Measurements from ENCODE around the gene KLK12.

Gene KLK12

DNA sequence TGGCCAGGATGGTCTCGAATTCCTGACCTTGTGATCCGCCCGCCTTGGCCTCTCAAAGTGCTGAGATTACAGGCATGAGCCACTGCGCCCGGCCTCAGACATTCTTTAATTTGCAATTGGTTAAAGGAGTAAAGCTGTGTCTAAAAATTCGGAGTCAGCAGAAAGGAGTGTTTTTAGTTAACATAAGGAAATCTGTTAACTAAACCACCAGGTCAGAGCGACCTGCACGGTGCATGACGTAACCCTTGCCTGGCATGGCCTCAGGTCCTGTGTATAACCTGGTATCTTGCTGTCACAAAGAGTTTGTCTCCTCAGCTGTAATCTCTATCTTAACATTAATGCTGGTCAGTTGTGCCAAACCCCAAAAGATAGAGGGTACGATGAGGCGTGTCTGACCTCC is 9.5 kb upstream of the KLK12 start:
- no peak for DNase-seq

DNA sequence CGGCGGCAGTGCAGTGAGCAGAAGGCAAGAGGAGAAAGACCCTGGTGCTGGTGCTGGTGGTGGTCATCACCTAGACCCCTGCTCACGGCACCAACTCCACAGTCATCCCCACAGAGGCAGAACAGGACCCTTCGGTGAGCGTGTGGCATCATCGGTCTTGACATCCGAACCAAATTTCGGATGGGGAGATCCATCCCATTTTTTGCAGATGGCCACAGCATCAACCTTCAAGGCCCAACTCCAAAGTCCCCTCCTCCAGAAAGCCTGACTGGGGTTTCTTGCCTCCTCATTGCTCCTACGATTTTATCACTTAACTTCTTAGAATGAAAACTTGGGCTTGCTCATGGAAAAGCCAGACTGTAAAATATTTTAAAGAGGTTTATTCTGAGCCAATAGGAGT is 8.7 kb upstream of the KLK12 start:
- no peak for DNase-seq

DNA sequence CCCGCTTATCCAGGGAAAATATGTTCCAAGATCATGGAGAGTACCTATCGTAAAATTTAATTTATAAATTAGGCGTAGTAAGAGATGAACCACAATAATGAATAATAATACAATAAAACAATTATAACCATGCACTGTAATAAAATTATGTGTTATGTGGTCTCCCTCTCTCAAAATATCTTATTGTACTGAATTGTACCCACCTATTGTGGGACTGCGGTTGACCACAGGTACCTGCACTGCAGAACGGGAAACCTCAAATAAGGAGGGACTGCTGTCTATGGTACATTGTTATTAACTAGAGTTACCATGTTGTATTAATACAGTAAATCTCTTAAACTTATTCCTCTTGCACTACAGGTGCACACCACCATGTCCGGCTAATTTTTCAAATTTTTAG is 5.3 kb upstream of the KLK12 start:
- no peak for DNase-seq

DNA sequence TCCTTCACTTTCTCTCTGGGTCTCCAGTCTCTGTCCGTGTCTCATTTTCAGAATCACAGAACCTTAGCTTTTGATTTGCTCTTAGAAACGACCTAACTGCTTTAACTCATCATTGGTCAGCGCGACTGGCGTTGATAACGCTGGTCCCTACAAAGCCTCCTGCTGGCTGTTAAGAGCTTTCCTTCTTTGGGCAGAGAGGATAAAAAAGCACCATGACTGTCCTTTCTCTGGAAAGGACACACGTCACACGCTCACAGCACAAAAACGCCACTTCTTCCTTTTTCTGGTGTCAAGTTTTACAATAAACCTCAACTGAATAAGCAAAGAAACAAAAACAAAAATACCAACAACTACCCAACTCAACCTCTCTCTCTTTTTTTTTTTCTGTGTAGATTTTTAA is 1.7 kb upstream of the KLK12 start:
- DNase-seq = no peak

DNA sequence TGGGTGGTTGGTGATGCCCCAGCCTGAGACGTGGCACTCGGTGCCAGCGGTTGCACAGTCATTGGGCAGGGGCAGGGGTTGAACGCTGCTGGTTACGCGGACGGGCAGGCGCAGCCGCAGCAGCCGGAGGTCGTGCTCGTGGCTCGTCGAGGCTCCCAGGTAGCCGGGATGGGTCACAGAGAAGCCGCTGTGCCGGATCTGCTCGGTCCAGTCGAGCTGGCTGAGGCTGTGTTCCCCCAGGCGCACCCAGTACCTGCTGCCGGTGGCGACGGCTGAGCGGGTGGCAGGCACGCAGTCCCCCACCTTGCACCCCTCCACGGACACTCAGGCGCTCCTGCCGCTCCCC is 2.9 kb downstream of the KLK12 start:
- DNase-seq = no peak

DNA sequence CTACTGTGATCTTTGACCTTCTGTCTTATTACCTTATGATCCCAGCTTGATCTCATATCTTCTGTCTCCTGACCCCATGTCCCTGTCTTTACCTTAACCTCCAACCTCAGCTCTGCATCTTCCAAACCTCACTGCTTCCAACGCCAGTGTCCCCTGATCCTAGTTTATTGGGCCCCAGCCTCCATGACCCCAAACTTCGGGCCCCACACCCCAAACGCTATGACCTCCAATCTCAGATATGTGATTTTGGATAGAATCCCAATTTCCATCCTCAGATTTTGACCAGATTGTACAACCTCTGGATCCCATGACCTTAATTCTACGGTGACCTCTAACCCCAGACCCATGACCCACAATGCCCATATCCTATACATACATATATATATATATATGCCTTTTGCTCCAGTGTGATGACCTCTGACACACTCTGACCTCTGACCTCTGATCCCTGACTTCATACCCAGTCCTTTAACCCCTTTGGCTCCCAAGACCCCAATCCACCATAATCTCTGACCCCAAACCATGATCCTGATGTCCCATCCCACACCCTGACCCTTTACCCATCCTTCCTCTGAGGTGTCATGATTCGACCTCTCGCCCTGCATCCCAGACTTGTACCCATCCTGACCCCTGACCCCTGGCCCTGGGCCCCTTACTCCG is 3.5 kb downstream of the KLK12 start:
- DNase-seq = no peak

DNA sequence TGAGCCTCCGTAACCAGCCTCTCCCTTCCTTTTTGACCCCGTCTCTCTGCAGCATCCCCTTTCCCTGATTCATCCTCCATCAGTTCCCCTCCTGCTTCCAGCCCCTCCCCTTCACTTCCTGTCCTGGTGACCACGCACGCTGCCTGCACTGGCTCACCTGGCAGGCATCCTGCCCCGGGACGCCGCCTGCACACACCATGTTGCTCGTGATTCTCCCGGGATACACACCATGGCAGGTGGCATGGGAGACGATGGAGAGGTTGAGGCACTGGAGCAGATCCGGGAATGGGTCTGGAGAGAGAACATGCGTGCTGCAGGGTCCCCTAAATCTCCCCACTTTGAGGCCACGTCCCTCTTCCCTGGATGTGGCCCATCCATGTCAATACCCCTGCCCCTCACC is 4.2 kb downstream of the KLK12 start:
- no peak for DNase-seq

DNA sequence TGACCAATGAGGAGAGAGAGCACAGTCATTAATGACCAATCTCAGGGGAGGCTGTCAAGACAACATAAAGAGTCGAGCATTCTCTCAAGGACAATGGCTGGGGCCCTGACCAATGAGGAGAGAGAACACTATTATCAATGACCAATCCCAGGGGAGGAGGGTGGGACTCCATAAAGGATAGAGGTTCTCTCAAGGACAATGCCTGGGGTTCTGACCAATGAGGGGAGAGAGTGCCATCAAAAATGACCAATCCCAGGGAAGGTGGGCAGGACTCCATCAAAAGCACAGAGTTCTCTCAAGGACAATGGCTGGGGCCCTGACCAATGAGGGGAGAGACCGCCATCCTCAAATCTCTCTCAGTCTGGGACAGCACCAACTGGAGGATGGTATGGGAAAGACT is 5.1 kb downstream of the KLK12 start:
- no peak for DNase-seq

DNA sequence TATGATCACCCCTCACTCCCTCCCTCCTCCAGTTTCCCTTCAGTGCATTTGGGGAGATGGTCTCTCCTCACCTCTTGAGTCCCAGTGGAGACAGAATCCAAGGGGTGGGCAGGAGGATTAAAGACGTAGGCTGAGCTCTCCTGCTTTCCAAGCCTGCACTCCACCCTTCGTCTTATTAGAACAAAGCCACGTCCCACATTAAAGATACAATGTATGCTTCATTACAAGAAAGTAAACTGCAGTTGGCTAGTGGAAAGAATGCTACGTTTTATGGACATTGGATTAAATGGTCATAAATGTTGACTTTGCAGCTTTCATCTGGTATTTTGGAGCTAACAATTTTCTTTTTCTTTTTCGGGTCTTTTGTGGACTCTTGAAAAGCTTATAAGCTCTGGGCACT is 6.9 kb downstream of the KLK12 start:
- DNase-seq = no peak

DNA sequence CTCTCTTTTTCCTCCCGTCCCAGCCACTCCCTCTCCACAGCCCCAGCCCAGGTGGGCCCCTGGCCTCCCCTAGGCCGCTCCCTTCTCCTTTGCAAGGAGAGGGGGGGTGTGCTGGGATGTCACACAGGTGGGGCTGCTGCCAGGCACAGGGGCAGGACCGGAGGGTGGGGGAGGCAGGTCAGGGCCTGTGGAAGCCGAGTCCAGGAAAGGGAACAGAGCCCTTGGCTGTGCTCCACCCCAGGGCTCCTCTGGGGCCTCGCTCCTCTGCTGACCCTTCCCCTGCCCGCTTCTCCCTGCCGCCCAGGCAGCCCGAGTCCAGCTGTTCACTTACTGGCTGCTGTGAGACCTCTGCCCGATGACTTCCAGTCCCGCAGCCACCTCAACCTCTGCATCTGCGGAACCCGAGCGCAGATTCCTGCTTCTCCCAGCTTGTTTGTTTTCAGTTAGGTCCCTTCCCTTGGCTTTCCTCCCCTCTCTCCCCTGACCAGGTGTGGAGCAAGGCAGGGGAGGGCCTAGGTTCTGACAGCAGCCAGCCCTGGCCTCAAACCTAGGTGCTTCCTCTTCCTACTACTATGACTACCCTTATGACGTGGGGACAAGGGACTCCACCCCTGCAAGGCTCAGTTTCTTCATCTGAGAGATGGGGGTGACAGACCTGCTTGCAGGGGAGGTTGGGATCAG is 7.5 kb downstream of the KLK12 start:
- no peak for DNase-seq

DNA sequence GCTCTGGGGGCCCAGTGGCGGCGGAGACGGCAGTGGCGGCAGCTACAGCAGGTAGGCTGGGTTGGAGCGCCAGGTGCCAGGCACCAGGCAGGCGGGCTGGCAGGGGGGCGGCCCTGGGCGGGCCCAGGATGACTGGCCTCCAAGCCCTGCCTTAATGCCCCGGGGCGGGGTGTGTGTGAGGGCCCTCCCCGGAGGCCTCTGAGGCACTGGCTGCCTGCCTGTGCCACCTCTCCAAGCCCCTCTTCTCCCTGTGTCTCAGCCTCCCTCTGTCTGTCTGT is 8.3 kb downstream of the KLK12 start, which contains the start of gene KLK11:
Gene KLK11, minus strand, starts transcription at position 63 of the 278 bp plus-strand sequence. CDS start 985 bp downstream, outside the sequence.
- DNase-seq = no peak

DNA sequence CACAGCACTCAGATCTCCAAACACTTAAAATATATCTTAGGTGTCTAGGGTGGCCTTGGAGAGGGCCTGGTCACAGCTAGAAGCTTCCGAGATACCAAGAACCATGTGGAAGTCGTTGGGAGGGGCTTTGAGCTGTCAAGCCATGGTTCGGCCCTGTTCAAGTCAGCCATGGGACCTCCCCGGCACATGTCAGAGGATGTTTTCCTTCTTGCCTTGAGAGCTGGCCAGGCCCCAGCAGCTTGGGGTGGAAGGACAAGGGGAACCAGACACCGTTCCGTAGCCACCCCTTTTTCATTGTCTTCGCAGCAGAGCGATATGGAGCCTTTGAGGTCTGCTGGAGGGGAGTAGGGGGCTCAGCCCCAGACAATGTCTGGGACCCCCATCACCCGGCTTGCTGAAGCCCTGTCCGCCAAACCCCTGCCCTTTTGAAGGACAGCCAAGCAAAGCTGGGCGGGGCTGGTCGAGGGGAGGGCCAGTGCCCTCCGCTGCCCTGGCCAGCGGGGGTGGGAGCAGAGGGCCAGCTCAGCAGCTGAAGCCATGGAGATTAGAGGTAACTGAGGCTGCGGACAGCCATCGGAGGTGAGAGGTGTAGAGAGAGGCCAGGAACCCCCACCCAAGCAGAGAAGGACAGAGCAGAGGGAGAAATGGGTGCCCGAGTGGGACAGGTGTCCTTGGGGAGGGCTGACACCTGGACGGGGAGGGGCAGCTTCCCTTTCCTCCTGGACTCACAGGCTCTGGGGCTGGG is 8.8 kb downstream of the KLK12 start:
- DNase-seq = no peak

DNA sequence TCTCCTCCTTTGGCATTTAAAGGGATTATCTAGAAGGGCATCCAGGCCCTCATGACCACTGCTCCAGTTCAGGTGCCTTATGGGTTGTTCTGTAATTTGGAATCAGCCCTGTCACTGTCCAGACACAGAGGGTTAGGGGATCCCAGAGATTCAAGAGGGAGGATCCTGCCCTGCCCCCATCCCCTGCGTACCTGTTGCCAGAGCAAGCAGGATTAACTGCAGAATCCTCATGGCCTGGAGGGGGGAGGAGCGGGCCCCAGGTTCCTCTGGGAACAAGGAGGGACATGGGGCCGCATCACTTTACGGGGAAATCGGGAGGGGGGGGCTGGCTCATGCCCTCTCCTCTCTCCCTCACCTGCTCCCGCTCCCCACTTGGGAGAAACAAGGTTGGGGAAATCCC is 9.4 kb downstream of the KLK12 start:
- no peak for DNase-seq

DNA sequence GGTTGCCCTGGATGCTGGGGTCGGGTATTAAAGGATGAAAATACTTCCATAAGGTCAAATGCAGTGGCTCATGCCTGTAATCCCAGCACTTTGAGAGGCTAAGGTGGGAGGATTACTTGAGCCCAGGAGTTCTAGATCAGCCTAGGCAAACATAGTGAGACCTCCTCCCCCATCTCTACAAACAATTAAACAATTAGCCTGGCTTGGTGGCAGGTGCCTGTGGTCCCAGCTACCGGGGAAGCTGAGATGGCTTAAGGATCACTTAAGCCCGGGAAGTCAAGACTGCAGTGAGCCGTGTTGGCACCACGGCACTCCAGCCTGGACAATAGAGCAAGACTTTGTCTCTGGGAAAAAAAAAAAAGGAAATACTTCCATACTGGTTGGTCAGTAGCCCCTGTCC is 9.9 kb downstream of the KLK12 start:
- DNase-seq = no peak

DNA sequence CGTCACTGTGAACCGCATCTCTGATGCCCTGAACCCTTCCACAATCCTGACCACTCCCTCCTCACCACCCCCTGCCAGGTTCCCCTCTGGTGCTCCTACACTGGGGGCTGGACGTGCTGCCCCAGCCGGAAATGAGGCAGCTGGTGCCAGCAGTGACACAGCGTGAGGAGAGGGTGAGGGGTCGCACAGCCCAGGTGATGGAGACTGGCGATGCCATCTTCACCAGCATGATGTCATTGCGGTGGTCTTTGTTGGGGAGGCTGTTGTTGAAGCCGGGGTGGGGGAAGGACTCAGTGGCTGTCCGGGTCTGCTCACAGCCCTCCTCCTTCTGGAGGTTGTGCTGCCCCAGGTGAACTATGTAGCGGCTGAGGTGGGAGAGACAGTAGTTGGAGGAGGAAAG is 10.9 kb downstream of the KLK12 start:
- no peak for DNase-seq

DNA sequence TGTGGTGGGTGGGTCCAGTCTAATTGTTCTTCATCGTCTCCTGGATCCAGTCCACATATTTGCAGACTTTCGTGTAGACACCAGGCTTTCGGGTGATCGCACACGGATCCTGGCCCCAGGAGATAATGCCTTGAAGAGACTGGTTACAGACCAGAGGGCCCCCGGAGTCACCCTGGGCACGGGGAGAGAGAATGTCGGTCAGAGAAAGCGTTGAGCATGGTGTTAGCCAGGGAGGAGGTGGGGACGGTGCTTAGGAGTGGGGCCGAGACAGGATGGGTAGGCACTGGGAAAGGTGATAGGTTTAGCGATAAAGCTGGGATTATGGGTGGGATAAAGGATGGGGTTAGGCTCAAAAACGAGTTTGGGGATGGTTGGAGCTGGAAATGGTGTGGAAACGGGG is 12.3 kb downstream of the KLK12 start:
- DNase-seq = no peak

DNA sequence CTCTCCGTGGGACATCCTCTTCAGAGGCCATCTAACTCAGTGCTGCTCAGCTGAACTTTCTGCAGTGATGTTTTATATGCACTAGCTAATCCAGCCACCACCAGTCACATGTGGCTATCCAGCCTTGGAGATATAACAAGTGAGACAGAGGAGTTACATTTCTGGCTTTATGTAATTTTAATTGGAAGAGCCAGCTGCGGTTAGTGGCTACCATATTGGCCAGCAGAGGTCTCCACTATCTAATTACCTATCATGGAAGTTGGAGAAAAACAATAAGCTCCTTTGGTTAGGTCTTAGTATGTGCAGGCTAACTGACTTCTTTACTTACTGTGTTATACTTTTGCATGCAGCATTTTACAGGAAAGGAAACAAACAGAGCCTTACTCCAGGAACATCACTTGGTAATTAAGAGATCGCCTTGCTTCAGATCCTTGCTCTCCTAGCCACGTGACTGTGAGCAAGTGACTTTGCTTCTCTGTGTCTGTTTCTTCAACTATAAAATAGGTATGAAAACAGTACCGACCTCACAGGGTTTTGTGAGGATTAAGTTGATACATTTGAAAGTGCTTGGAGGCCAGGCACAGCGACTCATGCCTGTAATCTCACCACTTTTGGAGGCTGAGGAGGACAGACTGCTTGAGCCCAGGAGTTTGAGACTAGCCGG is 13.7 kb downstream of the KLK12 start:
- no peak for DNase-seq

DNA sequence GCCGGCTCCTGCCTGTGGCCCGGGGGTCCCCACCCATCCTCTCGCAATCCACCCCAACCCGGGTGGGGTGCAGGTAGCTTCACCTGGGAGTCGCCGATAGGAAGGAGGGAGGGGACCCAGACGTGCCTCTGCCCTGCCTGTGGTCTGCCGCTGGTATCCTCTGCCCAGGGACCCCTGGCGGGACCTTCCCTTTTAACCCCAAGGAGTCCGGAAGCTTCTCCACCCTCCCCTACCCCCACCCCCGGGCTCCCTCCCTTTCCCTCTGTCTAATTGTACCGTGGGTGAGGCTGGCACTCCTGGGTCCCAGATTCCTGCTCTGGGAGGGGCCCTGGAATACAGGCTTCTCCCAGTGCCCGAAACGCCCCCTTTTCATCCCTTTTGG is 15.3 kb downstream of the KLK12 start, which contains the start of gene KLK10:
Gene KLK10, minus strand, starts transcription at position 166 of the 382 bp plus-strand sequence. CDS start 579 bp downstream, outside the sequence.
- DNase-seq = no peak

DNA sequence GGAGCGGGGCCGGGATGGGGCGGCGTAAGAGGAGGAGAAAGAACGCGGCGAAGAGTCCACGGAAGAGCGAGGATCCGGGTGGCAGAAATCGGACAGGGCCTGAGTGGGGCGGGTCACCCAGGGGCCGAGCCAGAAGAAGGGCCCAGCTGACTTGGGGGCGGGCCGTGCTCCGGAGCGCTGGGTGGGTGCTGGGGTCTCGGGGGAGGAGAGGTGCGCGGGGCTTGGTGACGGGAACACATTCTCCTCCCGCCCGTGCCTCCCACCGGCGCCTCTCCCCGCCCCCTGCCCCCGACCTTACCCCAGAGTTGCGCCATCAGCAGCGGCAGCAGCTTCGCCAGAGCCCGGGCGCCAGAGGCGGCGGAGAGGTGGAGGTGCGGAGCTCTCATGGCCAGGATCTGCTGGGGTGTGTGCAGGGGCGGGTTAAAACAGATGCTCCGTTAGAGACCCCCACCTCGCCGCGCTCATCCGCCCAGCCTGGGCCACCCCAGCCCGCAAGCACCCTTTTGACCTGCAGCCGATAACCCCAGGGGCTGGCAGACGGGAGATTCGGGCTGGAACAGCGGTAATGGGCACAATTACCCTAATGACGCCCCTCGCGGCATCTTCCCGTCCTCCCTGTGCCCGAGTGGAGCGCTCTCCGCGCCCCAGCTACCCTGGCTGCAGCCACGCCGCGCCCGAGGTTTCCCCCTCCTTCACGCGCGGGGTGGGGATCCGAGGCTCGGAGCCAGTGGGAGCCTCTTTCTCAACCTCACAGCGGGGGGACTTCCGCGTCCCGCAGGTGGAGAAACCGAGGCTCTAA is 15.9 kb downstream of the KLK12 start:
- DNase-seq = no peak

DNA sequence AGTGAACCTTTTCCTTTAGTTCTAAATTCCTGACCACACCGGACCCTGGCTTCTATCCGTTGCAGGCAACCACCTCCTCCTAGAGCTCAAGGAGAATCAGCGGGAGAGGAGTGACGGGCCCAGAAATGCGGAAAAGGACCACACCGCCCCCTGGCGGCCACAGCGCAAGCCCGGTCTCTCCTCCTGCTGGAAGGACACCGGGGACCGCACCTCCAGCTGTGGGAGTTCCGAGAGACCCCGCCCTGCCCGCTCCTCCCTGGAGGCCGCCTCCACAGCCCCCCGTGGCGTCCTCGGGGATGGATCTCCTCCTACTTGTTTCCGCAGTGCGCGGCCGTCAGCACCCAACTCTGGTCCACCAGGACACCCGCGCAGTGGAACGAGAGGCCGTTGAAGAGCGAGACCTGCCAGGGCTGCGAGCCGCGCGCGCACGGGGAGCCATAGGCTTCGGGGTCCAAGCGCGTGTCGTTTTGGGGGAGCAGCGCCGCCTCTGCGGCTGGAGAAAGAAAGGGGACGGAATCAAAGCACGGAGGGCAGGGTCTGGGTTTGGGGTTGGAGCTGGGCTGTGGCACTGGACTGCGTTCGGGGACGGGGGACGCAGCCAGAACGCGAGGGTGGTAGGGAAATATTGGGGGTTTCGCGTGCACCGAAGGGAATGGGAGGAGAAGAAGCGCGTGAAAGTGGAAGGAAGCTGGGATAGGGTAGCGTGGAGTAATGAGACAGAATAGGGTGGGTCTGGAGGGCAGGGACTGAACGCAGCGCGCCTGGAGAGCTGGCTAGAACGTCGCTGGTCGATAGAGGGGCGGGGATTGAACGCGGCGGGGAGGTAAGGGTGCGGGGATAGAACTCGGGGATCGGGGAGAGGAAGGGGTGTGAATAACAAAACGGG is 17.8 kb downstream of the KLK12 start:
- peak; percentile 42 for DNase-seq

DNA sequence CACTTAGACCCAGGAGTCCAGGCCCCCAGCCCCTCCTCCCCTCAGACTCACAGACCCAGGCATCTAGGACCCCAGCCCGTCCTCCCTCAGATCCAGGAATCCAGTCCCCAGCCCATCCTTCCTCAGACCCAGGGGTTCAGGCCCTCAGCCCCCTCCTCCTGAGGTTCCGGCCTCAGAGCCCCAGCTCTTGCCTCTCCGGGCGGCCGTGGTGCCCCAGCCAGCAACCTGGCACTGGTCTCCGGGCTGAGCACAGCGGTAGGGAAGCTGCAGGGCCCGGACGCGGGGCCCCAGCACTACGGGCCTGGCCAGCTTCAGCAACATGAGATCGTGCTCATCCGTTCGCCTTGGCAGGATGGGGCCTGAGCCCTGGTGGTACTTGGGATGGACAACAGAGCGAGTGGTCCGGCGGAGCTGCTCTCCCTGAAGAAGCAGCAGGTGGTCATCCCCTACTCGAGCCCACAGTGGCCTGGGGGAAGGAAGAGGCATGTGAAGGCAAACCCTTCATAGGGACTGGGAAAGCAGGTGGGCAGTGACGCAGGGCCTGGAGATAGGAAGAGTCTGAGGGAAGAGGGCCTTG is 19.0 kb downstream of the KLK12 start:
- DNase-seq = no peak

DNA sequence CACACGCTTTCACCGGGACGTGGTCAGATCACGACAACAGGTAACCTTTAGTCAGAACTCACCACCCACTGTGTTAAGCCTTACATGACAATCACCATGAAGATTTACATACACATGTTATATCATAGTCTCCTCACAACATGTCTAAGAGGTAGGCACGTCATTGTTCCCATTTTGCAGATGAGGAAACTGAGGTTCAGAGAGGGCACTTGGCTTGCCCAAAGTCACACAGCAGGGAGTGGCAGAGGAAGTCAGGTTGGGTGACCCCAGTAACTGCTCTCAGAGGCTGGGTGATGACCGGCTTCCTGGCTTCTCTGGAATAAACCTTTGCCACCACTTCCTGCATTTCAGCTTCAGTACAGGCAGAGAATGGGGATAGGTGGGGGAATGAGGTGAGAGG is 20.6 kb downstream of the KLK12 start:
- DNase-seq = no peak

Data from activated gamma-delta T cell treated with Interleukin-2 at 50 U/mL for 16 hours (primary cell).